GM23338 (cell line): ENCODE measurements around the gene PGM2. TPM values are rescaled to one million over a fixed set of nuclear protein-coding genes. Genes with fewer than 3 reads are reported as not detected.

ENCODE experiments used
- ATAC-seq: fragments of 200-7000 bp; cut with Tn5 transposase; 3 replicates; pipeline ENCODE4 v1.9.1; 2020
- DNase-seq: peaks from one replicate; pipeline ENCODE4 v3.0.0-alpha.2; 2015; ENCODE audit warnings: low spot score
- H2AFZ ChIP-seq: fragments of 200-600 bp; sonication (generic); 2 replicates; pipeline ENCODE4 v1.8.0; 2016; ENCODE audit warnings: antibody characterized with exemption, mild to moderate bottlenecking, moderate library complexity
- H3F3A ChIP-seq: fragments of 200-600 bp; sonication (generic); replicated peaks from 2 replicates; pipeline ENCODE4 v1.8.0; 2017; ENCODE audit warnings: antibody characterized with exemption, mixed run types, low read depth
- H3K27ac ChIP-seq: fragments of 200-600 bp; sonication (generic); 2 replicates; pipeline ENCODE4 v1.6.1; 2016; ENCODE audit warnings: low read depth
- H3K27me3 ChIP-seq: fragments of 200-600 bp; sonication (generic); 2 replicates; pipeline ENCODE4 v1.8.0; 2016; ENCODE audit warnings: mild to moderate bottlenecking, mixed run types, moderate library complexity; ENCODE audit not compliant: insufficient read depth
- H3K36me3 ChIP-seq: fragments of 200-600 bp; sonication (generic); 2 replicates; pipeline ENCODE4 v1.8.0; 2016; ENCODE audit warnings: mild to moderate bottlenecking; ENCODE audit not compliant: insufficient read depth
- H3K4me1 ChIP-seq: fragments of 200-600 bp; sonication (generic); 2 replicates; pipeline ENCODE4 v1.8.0; 2016; ENCODE audit warnings: mild to moderate bottlenecking, moderate library complexity; ENCODE audit not compliant: insufficient read depth
- H3K4me2 ChIP-seq: fragments of 200-600 bp; sonication (generic); 2 replicates; pipeline ENCODE4 v1.7.1; 2017; ENCODE audit warnings: mixed run types
- H3K4me3 ChIP-seq: fragments of 200-600 bp; sonication (generic); 2 replicates; pipeline ENCODE4 v1.6.1; 2016; ENCODE audit warnings: mixed run types
- H3K79me2 ChIP-seq: fragments of 200-600 bp; sonication (generic); replicated peaks from 2 replicates; pipeline ENCODE4 v1.8.0; 2017; ENCODE audit warnings: mild to moderate bottlenecking; ENCODE audit not compliant: insufficient read depth
- H3K9me2 ChIP-seq: fragments of 200-600 bp; sonication (generic); 2 replicates; pipeline ENCODE4 v1.8.0; 2017; ENCODE audit not compliant: insufficient read depth
- H4K20me1 ChIP-seq: fragments of 200-600 bp; sonication (generic); replicated peaks from 2 replicates; pipeline ENCODE4 v1.8.0; 2017; ENCODE audit warnings: mild to moderate bottlenecking; ENCODE audit not compliant: insufficient read depth
- H3K27ac Mint-ChIP-seq: 2 replicates; pipeline ENCODE4 v1.8.0; 2020; ENCODE audit warnings: inconsistent platforms, mild to moderate bottlenecking, moderate library complexity, mixed read lengths
- H3K27me3 Mint-ChIP-seq: 3 replicates; pipeline ENCODE4 v1.8.0; 2022; ENCODE audit warnings: low read depth, mild to moderate bottlenecking, moderate library complexity, mixed read lengths, inconsistent platforms; ENCODE audit not compliant: insufficient read depth, poor library complexity
- H3K36me3 Mint-ChIP-seq: 3 replicates; pipeline ENCODE4 v1.8.0; 2021; ENCODE audit warnings: low read depth, mild to moderate bottlenecking, inconsistent platforms, moderate library complexity, mixed read lengths
- H3K4me1 Mint-ChIP-seq: 3 replicates; pipeline ENCODE4 v1.8.0; 2020; ENCODE audit warnings: mild to moderate bottlenecking, inconsistent platforms, mixed read lengths
- H3K4me3 Mint-ChIP-seq: 3 replicates; pipeline ENCODE4 v1.8.0; 2021; ENCODE audit warnings: moderate library complexity, mild to moderate bottlenecking, inconsistent platforms, mixed read lengths
- H3K9me3 Mint-ChIP-seq: 3 replicates; pipeline ENCODE4 v1.8.0; 2020; ENCODE audit warnings: moderate library complexity, mild to moderate bottlenecking, inconsistent platforms, mixed read lengths
- CREB1 ChIP-seq: fragments of 250-450 bp; sonication (Bioruptor Pico); IDR thresholded peaks from 2 replicates; pipeline ENCODE4 v1.5.0; 2020; ENCODE audit warnings: low read depth, mild to moderate bottlenecking, moderate library complexity
- CTCF ChIP-seq, 2 experiments: fragments of 200-600 bp in 1 of 2; sonication (generic) in 1 of 2; conservative IDR thresholded peaks; 2 replicates each; pipeline versions ENCODE4 v1.5.1 to v1.6.1; 2016 to 2017; ENCODE audit warnings: antibody characterized with exemption in 2 of 2, low read depth in 2 of 2, mild to moderate bottlenecking in 2 of 2, moderate library complexity in 1 of 2
- ETS1 ChIP-seq: IDR thresholded peaks from 2 replicates; pipeline ENCODE4 v1.6.1; 2016; ENCODE audit warnings: antibody characterized with exemption
- EZH2 ChIP-seq: fragments of 200-600 bp; sonication (generic); IDR thresholded peaks from one replicate; pipeline ENCODE4 v1.8.0; 2017; ENCODE audit warnings: antibody characterized with exemption, mild to moderate bottlenecking, low read depth; ENCODE audit not compliant: unreplicated experiment
- EZH2phosphoT487 ChIP-seq: fragments of 200-600 bp; sonication (generic); IDR thresholded peaks from one replicate; pipeline ENCODE4 v1.8.1; 2018; ENCODE audit warnings: antibody characterized with exemption; ENCODE audit not compliant: unreplicated experiment
- JUNB ChIP-seq: IDR thresholded peaks from one replicate; pipeline ENCODE4 v1.6.1; 2016; ENCODE audit warnings: antibody characterized with exemption; ENCODE audit not compliant: unreplicated experiment
- NANOG ChIP-seq: IDR thresholded peaks from 2 replicates; pipeline ENCODE4 v1.6.1; 2016; ENCODE audit warnings: antibody characterized with exemption, borderline replicate concordance
- POLR2AphosphoS5 ChIP-seq: IDR thresholded peaks from 2 replicates; pipeline ENCODE4 v1.6.1; 2016; ENCODE audit warnings: antibody characterized with exemption, low read depth
- REST ChIP-seq: IDR thresholded peaks from one replicate; pipeline ENCODE4 v1.6.1; 2018; ENCODE audit warnings: antibody characterized with exemption; ENCODE audit not compliant: unreplicated experiment
- STAT1 ChIP-seq: IDR thresholded peaks from one replicate; pipeline ENCODE4 v1.6.1; 2016; ENCODE audit warnings: antibody characterized with exemption; ENCODE audit not compliant: unreplicated experiment
- ZNF114 ChIP-seq: fragments of 250-450 bp; sonication (Bioruptor Pico); IDR thresholded peaks from 2 replicates; pipeline ENCODE4 v1.5.0; 2020; ENCODE audit warnings: mild to moderate bottlenecking, moderate library complexity
- ZNF331 ChIP-seq: fragments of 250-450 bp; sonication (Bioruptor Pico); IDR thresholded peaks from 2 replicates; pipeline ENCODE4 v1.5.0; 2020; ENCODE audit warnings: low read depth, mild to moderate bottlenecking, moderate library complexity
- ZNF462 ChIP-seq: fragments of 250-450 bp; sonication (Bioruptor Pico); IDR thresholded peaks from 2 replicates; pipeline ENCODE4 v1.5.0; 2020; ENCODE audit warnings: mild to moderate bottlenecking, moderate library complexity
- polyA plus RNA-seq: library from polyadenylated mRNA; unstranded; fragments of >200 nt; fragmentation: Nextera tagmentation; extraction: Ambion mirVana; gene quantifications from 2 replicates; pipeline ENCODE4 v1.2.1, GENCODE V29; 2016
- total RNA-seq: library from RNA; depleted of rRNA; stranded (reverse); fragments of >200 nt; shearing (Covaris generic); gene quantifications from 2 replicates; pipeline ENCODE4 v1.2.3, GENCODE V29; 2014

The PGM2 gene
- total and polyA plus RNA-seq, 2 experiments from 2014 or later, result 11.4 to 30.8 TPM

GRCh38 chr4:37873386-37873785, 46.9 kb downstream of the PGM2 start:
- DNase-seq, result no peak
- no peak for ATAC-seq

More at GRCh38 chr4:37873386-37873785, 46.9 kb downstream of the PGM2 start:
- no peak overlapping the region for H3K4me3 ChIP-seq
- H3F3A ChIP-seq, result no peaks in the 10 kb centered on the region
- TF ChIP-seq REST (no peak), ZNF462 (CRISPR knock-in tag) (no peak), EZH2phosphoT487 (no peak), ZNF331 (CRISPR knock-in tag) (no peak), ETS1 (no peak), CTCF (conservative IDR thresholded peaks at IDR 0.05; ENCODE audit: low read depth in 2 of 2) (no peak), STAT1 (no peak), JUNB (no peak), CREB1 (CRISPR knock-in tag) (no peak), POLR2AphosphoS5 (no peak), ZNF114 (no peak), NANOG (no peak), EZH2 (no peak)
- H3K27me3 ChIP-seq, result no peaks in the 10 kb centered on the region
- no peaks in the 10 kb centered on the region for H4K20me1 ChIP-seq
- H3K27ac Mint-ChIP-seq, result no peak overlapping the region
- peaks cover 5% of the 10 kb centered on the region for H3K4me1 Mint-ChIP-seq
- no peaks in the 10 kb centered on the region for H3K79me2 ChIP-seq
- H3K36me3 Mint-ChIP-seq, result no peaks in the 10 kb centered on the region; the same call in 2 of the 3 replicates
- no peaks in the 10 kb centered on the region for H3K36me3 ChIP-seq
- no peaks in the 10 kb centered on the region for H3K4me1 ChIP-seq
- H2AFZ ChIP-seq, result no peak overlapping the region
- H3K4me2 ChIP-seq, result no peak overlapping the region
- H3K4me3 Mint-ChIP-seq, result no peak overlapping the region
- H3K27ac ChIP-seq, result no peak overlapping the region
- H3K27me3 Mint-ChIP-seq, result peaks cover 5% of the 10 kb centered on the region
- H3K9me2 ChIP-seq, result no peaks in the 10 kb centered on the region
- H3K9me3 Mint-ChIP-seq, result no peaks in the 10 kb centered on the region
